ENCODE results near the gene TRPC3. TPM values are rescaled to one million over a fixed set of nuclear protein-coding genes. Genes with fewer than 3 reads are reported as not detected.

TRPC3 gene
- total RNA-seq = not detected

DNA sequence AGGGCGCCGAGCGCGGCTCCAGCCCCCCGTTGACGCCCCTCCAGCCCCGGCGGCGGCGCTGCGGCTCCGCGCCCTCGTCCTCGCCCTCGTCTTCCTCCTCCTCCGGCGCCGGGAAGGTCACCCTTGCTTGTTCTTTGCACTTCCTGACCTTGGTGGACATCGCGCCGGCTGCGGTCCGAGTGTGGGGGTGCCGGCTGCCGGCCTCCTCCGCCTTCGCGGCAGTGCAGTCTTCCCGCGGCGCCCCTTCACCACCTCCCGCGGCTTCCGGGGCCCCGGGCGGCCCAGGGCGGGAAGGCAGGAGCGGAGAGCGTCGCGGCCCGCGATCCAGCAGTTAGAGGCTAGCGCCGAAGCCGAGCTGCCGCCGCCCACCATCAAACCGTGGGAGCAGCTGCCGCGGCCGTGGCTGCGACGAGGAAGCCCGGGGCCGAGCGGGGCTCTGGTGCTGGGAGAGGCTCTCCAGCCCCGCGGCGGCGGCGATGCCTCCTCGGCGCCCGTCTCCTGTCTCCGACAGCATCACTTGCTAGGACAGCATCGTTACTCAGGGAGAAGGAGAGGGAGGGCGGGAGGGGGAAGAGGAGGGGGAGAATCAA is at the start of gene TRPC3:
TSS of gene TRPC3 (minus strand) at position 540 of the 590 bp plus-strand sequence. CDS start at position 160, 380 bp downstream.
- DNase-seq = peak; percentile 8

- no peak for DNase-seq
Observed at GRCh38 chr4:122000849-122001248, 49.0 kb upstream of the TRPC3 start.

- DNase-seq = no peak
Observed at GRCh38 chr4:121998024-121998423, 46.2 kb upstream of the TRPC3 start.

- no peak for DNase-seq
Observed at GRCh38 chr4:121995790-121996537, 44.1 kb upstream of the TRPC3 start.

DNA sequence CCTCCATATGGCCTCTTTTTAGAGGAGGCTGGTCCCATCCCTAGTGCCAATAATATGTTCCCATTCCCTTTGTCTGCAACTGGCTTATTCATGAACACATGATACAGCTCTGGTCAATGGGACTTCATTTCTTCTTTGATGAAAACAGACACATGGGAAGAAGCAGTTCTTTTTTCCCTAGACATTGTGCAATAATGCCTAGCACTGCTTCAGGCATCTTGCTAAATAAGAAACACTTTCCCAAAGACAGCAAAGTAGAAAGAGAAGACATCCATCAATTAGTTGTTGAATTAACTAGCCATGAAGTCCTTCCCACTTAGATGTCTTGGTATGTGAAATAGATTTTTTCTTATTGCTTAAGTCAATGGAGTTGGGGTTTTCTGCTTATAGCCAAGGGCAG is 40.1 kb upstream of the TRPC3 start:
- no peak for DNase-seq

DNA sequence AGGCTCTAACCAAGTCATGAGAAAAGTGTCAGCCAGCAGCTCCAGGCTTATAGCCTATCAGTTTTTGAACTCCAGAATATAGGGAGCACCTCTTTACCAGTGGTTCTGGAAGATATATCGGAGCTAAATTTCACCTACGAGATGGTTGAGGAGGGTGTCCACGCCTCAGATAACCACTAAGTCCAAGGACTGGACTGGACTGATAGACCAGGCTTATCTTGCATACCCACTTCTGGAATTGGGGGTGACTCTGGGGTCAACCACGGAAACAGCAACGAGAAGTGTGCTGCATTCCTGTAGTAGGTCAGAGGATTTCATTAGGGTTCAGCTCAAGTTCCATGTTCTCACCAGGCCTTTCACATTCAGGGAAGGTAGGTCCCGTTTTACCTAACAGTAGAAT is 38.6 kb upstream of the TRPC3 start:
- no peak for DNase-seq

GRCh38 chr4:121989715-121990114 is 37.9 kb upstream of the TRPC3 start:
- no peak for DNase-seq

DNA sequence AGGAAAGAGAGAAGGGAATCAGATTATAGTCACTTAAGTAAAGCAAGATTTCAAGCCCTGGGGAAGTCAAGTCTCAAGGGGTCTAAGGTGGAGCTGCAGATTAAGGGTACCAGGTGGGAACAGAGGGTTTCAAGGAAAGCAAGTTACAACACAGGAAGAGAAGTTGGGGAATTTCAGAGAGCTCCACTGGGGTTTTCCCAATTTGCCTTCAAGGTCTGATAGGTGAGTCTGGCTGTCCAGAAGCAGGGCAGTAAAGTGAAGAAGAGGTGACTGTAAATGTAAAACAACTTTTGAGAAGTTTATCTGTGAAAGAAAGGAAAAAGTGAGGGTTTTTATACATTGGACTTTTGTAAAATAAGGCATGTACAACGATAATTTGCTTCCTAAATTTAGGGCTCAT is 37.1 kb upstream of the TRPC3 start:
- no peak for DNase-seq

GRCh38 chr4:121980643-121981042 is 28.8 kb upstream of the TRPC3 start:
- no peak for DNase-seq

- no peak for DNase-seq
Observed at GRCh38 chr4:121978172-121978516, 26.3 kb upstream of the TRPC3 start.

DNA sequence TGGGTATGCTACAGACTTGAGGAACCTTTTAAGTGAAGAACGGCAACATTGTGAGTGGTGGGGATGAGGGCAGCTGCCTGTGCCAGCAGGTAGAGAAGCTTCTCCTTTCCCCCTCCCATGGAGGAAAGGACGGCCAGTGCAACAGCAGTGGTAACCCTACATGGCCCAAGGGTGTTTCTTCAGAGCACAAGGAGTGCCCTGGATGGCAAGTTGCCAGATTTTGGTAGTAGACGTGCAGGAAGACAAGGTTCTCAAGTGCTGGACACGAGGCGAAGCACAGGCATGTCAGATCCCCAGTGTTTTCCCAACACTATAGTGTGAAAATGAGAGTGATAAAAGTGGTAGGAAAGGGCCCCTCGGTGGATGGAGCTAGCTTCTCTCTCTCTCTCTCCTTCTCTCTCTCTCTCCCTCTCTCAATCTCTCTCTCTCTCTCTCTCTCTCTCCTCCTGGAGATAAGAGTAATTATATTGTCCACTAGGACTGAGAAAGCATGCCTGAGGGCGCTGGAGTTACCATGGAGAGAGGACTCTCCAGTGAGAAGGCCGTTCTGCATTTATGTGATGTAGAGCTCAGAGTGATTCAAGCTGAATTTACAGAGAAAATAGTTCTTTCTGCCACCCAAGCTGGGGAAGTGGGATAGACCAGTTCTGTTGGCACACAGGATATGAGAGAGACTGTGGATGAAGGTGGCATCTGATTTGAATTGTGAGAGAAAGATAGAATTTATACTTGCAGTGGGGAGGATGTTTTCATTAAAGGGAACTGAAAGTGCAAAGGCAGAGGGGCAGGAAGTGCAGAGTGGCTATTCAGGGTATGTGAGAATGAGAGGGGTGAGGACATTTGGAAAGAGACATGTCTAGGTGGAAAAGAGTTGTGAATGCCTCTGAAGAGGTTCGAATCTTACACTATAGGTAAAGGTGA is 25.7 kb upstream of the TRPC3 start:
- no peak for DNase-seq

DNA sequence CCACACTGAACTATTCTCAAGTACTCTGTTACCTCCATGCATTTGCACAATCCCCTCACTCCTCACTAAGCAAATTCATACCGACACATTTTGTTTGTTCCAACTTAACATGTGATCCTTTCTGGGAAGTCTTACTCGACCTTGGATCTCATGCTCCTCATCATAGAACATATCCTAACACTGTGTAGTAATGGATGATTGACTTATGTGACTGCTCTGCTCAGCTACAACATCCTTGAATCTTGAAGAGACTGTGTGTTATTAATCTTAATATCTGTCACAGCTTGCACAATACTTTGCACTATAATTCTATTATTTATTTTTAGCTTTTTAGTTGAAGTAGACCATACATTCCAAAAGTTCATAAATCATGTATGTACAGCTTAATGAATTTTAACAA is 23.9 kb upstream of the TRPC3 start:
- no peak for DNase-seq

- DNase-seq = no peak
Observed at GRCh38 chr4:121973816-121974215, 22.0 kb upstream of the TRPC3 start.

DNA sequence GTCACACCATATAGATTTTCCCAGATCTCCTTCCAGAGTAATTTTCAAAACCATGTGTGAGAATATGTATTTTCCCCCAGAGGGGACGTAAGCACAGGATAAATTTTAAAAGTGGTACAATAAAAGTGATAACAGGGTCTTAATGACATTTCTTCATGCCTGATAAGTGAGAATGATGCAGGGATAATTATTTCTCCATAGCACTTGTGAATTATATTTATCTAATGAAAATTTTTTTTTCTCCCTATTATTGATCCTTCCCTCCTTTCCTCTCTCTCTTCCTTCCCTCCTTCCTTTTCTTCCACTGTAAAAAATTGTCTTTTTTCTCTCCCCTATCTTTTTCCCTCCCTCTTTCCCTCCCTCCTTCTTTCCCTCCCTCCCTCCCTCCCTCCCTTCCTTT is 17.0 kb upstream of the TRPC3 start:
- DNase-seq = no peak

- no peak for DNase-seq
Observed at GRCh38 chr4:121964958-121965357, 13.1 kb upstream of the TRPC3 start.

- no peak for DNase-seq
Observed at GRCh38 chr4:121960818-121961217, 9.0 kb upstream of the TRPC3 start.

- DNase-seq = no peak
Observed at GRCh38 chr4:121958777-121959176, 6.9 kb upstream of the TRPC3 start.

- DNase-seq = no peak
Observed at GRCh38 chr4:121957266-121957665, 5.4 kb upstream of the TRPC3 start.

DNA sequence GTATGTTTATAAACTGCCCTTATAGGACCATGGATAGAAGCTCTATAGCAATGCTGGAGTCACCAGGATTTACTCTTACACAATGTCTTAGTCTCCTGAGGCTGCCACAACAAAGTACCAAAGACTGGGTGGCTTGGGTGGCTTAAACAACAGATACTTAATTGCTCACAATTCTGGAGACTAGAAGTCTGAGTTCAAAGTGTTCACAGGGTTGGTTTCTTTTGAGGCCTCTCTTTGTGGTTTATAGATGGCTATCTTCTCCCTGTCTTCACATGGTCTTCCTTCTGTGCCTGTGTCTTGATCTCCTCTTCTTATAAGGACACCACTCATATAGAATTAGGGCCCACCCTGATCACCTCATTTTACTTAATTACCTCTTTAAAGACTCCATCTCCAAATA is 2.0 kb upstream of the TRPC3 start:
- DNase-seq = no peak

DNA sequence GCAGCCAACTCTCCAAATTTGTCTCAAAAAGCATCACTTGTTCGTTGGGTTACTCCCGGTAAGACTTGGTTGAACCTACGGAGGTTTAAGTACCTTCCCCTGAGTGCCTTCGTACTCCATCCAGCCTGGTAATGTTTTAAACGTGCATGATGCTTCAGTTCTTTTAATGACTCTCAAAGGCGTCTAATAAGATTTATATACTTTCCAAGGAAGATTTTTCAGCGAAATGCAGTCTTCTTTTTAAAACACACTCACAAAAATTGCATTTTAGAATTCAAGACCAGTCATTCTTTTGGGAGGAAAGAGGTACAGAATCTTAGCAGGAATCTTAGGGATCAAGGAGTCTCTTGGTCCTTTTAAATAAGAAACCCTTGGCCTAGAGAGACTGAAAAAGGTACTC is 430 bp upstream of the TRPC3 start:
- no peak for DNase-seq

DNA sequence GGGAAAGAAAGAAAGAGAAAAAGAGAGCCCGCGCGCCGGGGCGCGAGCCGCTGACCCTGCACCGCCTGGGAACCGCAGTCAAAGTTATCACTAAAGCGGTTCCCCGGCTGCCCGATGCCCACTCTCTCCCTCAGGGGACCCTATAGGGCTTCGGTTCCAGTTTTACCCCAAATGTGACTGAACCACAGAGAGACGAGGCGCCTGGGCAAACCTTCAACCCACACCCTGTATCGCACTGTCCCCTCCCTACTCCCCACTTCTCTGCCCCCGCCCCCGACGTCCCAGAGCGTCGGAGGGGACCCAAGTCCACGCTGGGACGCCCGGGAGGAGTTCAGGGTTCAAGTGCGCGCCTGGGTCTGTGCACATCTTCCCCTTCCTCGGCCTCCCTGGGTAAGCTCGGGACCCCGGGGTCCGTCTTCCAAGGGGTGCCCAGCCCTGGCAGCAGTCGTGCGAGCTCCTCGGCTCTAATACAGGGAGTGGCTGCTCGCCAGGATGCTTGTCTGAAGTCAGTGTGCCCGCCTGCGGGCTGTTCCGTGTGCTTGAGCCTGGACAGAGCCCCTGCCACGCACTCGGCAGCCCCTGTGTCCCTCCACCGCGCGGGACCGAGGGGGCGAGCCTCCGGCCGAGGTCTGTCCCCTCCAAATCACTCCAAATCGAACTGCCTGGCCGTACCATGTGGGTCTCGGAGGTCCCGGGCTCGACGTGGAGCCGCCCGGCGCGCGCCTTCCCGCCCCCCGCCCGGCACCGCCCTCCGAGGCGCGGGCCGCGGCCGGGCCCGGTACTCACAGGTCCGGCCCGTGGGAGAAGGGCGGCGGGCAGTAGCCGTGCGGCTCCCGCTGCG is 960 bp downstream of the TRPC3 start:
- no peak for DNase-seq

DNA sequence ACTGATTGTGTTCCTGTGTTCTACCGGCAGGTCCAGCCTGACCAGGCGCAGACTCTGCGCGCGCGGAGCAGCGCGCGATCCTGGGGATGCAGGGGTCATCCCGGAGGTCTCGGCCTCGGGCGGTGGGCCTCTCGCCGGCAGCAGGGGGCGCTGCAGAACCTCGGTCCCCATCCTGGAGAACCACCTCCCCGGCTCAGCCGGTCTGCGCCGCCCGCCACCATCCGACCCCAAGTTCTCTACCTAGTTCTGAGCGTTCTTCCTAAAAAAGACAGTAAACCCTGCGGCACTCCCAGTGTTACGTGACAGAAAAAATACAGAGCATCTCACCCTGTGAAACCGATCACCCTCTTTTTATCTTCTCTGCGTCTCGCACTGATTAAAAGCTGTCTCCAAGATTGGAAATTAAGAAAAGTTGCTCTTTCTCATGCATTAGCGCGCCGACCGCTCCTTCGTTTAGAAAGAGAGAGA is 1.6 kb downstream of the TRPC3 start:
- DNase-seq = peak; percentile 67

GRCh38 chr4:121946644-121947043 is 5.2 kb downstream of the TRPC3 start:
- no peak for DNase-seq
